Right renal pelvis (tissue), 4 donors: ENCODE measurements around the gene LINGO1. TPM values are rescaled to one million over a fixed set of nuclear protein-coding genes. Genes with fewer than 3 reads are reported as not detected.

ENCODE experiments used
- DNase-seq, 4 donors: peaks; one replicate each; pipeline ENCODE4 v3.0.0-alpha.2; 2013; ENCODE audit warnings: low read depth in 4 of 4, low spot score in 3 of 4, missing footprints in 1 of 4
- polyA plus RNA-seq, 4 donors: library from polyadenylated mRNA; unstranded; fragments of 120-200 nt; gene quantifications; one replicate each; pipeline ENCODE4 v1.2.1, GENCODE V29; 2013; ENCODE audit not compliant: insufficient read length in 4 of 4

Gene LINGO1
- polyA plus RNA-seq, 4 donors = 14.3 to 18.2 (median 16.3) TPM

GRCh38 chr15:77633134-77633912, 611 bp upstream of the LINGO1 start:
- peak; percentile 74 to 87 (median 76) for DNase-seq

- no peak for DNase-seq
Measured at GRCh38 chr15:77631745-77632533, 773 bp downstream of the LINGO1 start.

- DNase-seq = peak in 1 of 4 donors; percentile 58
Measured at GRCh38 chr15:77630956-77631744, 1.6 kb downstream of the LINGO1 start.

GRCh38 chr15:77630056-77630455, 2.7 kb downstream of the LINGO1 start:
- no peak for DNase-seq

- no peak for DNase-seq
Measured at GRCh38 chr15:77629070-77630030, 3.4 kb downstream of the LINGO1 start.

GRCh38 chr15:77628010-77628409, 4.7 kb downstream of the LINGO1 start:
- DNase-seq = no peak

- no peak for DNase-seq
Measured at GRCh38 chr15:77627581-77627980, 5.1 kb downstream of the LINGO1 start.

- no peak for DNase-seq
Measured at GRCh38 chr15:77627067-77627466, 5.6 kb downstream of the LINGO1 start.

- DNase-seq = no peak
Measured at GRCh38 chr15:77626002-77626401, 6.7 kb downstream of the LINGO1 start.

- DNase-seq = no peak
Measured at GRCh38 chr15:77625376-77625775, 7.3 kb downstream of the LINGO1 start.

- no peak for DNase-seq
Measured at GRCh38 chr15:77624868-77625267, 7.8 kb downstream of the LINGO1 start.

- DNase-seq = no peak
Measured at GRCh38 chr15:77623755-77624524, 8.8 kb downstream of the LINGO1 start.

GRCh38 chr15:77622934-77623754, 9.6 kb downstream of the LINGO1 start:
- DNase-seq = no peak

- no peak for DNase-seq
Measured at GRCh38 chr15:77622209-77622933, 10.3 kb downstream of the LINGO1 start.

- DNase-seq = no peak
Measured at GRCh38 chr15:77621847-77622208, 10.9 kb downstream of the LINGO1 start.

- DNase-seq = no peak
Measured at GRCh38 chr15:77620960-77621647, 11.6 kb downstream of the LINGO1 start.

- DNase-seq = no peak
Measured at GRCh38 chr15:77620297-77620696, 12.4 kb downstream of the LINGO1 start.
